ENCODE measurements around the gene GRK6.

The GRK6 gene

DNA sequence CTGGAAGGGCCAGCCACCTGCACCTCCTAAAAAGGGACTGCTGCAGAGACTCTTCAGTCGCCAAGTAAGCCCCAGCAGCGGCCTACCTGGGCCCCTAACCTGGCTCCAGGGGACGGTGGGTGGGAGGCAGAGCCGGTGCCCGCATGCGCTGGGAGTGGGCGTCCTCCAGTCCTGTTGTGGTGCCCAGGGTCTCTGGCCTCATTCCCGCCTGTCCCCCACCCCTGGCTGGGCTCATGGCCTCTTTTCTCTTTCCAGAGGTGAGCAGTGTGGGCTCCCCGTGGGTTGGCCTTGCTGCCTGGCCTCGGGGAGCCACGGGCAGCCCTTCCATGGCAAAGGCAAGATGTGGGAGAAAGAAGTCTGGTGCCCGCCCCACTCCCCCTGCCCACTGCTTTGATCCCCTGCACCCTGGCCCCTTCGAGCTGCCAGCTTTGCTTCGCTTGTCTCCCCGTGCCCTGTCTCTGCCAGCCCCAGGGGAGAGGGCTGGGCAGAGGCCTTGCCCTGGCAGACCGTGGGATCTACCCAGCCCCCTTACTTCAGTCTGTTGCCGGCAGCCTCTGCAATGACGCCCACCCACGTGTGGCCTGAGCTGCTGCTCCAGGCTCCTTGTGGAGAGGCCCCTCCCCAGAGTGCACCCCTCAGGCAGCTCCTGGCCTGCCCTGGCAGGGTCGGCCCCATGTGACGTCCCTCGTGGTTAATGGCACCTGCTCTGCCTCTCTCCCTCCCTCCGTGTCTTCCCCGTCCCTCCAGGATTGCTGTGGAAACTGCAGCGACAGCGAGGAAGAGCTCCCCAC lies 14.7 kb downstream of the GRK6 start:
- DNase-seq: no peak

DNA sequence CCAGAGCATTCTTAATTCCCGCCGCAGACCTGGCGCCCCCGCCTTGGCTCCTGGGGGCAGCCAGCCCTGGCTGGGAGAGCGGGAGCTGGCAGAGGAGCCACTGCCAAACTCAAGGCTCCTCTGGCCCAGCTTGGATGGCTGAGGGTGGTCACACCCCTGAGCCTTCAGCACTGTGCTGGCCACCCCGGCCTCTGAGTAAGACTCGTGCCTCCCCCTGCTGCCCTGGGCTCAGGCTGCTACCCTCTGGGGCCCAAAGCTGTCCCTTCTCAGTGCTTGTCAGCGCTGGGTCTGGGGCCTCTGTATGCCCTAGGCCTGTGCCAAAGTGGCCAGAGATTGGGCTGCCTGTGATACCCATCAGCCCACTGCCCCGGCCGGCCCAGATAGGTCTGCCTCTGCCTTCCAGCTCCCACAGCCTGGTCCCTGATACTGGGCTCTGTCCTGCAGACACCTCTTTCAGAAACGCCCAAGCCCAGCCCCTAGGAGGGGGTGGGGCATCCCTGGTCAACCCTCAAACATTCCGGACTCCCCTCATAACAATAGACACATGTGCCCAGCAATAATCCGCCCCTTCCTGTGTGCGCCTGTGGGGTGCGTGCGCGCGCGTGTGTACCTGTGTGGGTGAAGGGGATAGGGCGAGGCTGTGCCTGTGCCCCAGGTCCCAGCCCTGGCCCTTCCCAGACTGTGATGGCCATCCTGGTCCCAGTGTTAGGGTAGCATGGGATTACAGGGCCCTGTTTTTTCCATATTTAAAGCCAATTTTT lies 15.8 kb downstream of the GRK6 start:
- no peak for DNase-seq

DNA sequence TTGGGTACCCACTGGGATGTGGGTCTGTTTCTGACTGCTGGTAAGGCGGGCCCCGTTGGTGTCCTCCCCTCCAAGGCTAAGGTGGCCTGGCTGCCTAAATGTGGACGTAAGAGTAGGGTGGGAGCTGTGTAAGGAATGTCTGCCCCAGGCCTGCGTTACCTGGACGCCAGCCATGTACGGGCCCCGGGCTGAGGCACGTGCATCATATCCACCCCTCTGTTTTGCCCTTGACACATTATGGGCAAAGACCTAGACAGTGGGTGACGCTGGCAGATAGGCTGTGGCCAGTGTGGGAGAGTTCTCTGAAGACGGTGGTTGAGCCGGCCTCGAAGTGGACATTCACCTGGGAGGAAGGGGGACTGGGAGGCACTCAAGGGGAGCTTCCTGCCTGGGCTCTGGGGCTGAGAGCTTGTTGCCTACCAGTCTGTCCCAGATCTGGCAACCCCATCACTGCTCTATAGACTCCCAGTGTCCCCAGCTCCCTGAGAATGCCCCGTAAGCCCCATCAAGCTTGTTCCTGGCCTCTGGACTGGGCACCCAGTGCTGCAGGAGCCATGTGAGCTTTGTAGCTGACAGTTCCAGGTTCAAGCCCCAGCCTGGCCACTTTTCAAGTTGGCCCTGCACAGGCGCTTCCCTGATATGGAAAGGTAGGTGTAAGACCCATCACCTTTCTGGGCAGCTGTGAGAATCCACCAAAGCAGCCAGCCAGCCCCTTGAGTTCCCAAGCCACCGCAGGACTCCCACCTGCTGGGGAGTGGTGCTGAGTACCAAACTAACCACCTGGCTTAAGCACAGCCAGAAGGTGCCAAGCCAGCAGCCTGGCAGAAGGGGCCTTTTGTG lies 16.9 kb downstream of the GRK6 start:
- no peak for DNase-seq

DNA sequence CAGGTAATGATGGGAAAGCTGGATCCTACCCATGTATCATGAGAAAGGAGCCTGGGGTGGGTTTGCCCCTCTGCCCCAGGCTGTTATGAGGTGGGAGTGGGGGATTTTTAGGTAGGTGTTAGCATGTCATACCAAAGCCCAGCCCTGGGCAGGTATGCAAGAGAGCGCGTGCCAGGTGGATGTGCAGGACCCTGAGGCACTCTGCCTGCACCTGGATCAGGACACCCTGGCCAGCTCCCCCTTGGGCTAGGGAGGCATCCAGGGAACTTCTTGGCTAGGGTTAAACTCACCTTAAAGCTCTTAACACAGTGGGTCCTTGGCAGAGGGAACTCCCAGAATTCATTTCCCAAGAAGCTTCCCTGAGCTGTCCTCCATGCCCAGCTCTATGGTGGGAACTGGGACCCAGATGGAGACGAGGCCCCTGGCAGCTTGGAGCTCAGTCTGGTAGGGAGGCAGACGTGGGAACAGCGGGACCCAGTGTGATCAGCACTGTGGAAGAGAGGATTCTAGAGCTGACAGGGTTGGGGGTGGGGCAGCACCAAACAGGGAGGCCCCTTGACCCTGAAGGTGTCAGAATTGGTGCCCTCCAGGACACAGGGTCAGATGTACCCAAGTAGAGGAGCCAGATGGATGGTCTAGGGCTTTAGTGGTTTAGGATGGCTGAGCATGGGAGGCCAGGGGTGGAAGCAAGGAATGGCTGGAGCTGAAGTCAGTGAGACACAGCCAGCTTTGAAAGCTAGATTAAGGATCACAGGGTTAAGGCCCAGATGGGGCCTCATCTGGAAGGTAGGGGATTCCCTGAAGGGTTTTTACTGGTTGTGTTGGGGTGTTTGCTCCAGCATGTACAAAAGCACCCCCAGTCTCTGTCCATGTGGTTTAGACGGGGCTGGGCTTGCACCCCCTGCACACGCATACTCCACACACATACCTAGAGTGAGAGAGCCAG lies 17.9 kb downstream of the GRK6 start:
- DNase-seq: no peak

DNA sequence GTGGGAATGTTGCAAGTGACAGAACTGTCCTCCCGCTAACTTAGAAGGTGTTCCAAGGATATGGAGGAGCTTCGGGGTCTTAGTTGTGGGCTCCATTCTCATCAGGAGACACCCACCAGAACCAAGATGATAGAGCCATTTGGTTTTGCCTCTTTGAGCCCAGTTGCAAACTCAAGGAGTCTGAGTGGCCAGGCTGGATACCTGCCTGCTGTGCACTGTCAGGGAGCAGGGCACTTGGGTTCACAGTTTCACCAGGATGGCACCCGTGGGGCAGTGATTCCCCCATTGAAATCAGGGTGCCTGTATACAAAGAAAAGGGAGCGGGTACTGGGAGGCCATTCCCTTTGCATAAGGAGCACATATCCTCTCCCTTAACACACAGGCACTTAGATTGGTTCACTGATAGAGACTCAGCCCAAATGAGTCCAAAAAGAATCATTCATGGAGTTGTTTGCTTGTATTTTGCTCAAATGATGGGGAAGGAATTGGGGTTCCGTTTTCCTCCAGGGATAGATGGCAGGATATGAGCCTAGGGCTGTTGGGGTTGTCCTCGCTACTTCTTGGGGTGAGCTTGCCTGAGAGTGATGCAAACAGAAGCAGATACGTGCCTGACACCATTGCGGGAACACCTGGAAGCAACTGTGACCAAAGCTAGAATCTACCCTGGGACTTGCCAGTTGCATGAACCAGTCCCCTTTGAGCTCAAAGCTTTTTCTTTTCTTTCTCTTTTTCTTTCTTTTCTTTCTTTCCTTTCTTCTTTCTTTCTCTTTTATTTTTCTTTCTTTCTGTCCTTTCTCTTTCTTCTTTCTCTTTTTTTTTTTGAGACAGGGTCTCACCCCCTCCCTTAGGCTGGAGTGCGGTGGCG lies 18.8 kb downstream of the GRK6 start:
- no peak for DNase-seq

DNA sequence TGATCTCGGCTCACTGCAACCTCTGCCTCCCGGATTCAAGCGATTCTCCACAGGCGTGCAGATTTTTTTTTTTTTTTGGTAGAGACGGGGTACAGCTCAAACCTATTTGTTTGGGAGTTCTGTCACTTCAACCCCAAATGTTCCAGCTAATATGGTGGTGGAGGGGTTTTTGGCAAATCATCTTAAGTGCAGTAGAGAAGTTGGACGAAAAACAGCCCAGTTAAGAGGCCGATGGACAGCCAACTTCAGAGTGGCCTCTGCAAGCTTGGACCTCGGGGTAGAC lies 19.4 kb downstream of the GRK6 start:
- no peak for DNase-seq

DNA sequence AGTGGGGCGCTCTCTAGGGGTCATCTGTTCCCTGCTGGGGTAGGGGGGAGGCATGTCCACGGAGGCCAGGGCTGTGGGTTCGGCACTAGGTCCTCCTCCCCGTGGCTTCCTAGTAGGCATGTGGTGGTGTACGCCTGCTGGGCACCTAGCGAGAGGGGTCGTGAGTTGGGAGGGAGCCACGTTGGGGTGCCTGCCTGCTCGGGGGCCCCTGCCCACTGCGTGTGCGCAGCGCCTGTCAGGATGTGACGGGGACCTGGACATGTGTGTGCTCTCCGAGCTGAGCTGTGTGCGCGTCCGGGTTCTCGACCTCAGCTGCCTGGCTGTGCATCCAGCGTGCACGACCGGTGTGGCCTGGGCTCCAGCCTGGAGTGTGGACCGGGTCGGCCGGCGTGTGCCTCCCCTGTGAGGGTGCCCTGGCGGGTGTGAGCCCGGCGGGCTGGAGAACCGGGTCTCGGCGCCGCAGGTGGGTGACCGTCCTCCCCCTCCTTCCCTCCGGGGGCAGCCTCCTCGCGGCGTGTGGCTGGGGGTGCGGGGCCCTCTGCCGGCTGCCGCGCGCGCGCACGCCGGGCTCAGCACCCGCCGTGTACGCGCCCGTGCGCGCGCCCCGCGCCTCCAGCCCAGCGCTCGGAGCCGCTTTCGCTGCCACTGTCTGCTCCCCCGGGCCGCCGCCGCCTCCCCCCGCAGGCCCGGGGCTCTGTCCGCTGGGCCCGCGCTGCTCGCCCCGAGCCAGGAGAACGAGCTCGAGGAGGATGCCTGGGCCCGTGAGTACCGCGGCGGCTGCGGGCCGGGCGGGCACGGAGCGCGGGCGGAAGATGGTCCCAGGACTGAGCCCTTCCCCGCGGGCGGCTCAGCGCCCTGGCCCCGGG lies 20.0 kb downstream of the GRK6 start, which contains the start of gene PRR7:
Gene PRR7, plus strand, starts transcription at position 615 of the 866 bp plus-strand sequence. CDS start 8,254 bp downstream, outside the sequence.
- peak; percentile 59 for DNase-seq

DNA sequence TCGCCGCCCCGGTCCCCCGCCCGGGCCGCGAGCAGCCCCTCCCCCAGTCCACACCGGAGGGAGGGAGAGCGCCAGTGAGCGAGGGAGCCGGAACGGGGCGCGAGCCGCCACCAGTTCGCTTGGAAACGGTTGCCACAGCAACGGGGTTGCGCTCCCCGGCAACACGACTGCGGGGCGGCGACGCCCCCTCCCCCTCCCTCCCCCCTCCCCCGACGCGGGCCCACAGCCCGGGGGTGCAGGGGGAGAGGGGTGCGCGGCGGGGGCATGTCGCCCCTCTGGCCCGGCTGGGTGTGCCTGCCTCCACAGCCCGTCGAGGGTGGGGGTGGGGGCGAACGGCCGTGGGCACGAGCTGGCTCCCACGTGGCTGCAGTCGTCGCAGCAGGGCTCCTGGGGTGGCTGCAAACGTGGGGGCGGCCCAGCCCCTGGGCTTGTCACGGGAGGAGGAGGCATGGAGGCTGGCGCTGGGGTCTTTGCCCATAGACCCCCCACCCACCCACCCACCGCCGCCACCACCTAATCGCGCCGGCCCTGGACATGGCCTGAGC lies 20.7 kb downstream of the GRK6 start:
- DNase-seq: peak; percentile 56

DNA sequence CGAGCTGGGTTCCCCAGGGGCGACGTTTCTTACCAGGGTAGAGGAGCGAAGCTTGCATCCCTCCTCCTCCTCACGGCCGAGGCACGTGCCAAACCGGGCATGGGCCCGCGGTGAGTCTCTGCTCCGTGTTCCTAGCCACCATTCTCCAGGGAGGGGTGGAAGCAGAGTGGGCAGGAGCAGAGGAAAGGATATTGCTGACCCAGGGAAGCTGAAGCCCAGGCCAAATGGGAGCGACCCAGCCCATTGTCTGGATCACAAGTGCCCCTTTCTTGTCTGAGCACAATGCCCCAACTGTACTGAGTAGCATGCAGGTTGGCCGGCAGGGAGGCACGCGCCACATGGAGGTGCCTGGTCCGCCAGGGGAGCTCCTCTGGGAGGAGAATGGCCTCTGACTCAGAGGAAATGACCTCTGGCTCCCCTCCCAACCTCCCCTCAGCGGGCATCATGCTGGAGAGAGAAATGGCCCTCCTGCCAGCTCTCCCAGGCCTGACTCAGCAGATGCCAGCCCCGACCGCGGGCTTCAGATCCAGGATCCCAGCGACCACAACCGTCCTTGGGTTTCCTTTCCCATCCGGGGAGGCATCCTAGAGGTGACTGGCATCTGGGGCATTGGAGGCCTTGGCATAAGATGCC lies 21.3 kb downstream of the GRK6 start:
- no peak for DNase-seq

DNA sequence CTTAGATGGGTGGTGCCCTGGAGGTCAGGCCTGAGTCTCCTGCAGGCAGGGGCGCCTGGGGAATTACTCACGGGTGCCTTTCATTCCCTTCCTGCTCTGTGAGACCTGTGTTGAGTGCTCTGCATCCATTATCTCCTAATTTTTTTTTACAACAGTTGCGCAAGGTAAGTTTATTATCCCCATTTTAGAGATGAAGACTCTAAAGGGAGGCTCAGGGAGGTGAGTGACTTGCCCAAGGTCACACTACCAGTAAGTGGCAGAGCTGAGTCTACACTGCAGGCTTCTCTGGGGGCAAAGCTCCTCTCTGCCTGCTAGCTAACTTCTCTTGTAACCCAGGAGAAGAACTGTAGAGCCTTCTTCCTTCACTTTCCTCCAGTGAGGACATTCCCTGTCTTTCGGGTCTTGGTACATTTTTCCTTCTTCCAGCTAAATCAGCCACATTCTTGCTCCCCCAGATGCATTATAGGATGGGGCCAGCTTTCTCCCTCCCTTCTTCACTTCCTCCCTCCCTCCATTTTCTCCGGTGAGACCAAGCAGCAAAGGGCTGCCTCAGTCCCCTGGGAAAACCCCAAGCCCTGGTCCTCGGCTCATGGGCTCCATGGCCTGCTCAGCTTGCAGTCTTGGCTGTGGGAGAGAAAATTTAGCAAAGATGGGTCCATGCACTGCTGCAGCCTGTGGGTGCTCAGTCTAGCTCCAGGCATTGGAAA lies 21.9 kb downstream of the GRK6 start:
- DNase-seq: no peak

DNA sequence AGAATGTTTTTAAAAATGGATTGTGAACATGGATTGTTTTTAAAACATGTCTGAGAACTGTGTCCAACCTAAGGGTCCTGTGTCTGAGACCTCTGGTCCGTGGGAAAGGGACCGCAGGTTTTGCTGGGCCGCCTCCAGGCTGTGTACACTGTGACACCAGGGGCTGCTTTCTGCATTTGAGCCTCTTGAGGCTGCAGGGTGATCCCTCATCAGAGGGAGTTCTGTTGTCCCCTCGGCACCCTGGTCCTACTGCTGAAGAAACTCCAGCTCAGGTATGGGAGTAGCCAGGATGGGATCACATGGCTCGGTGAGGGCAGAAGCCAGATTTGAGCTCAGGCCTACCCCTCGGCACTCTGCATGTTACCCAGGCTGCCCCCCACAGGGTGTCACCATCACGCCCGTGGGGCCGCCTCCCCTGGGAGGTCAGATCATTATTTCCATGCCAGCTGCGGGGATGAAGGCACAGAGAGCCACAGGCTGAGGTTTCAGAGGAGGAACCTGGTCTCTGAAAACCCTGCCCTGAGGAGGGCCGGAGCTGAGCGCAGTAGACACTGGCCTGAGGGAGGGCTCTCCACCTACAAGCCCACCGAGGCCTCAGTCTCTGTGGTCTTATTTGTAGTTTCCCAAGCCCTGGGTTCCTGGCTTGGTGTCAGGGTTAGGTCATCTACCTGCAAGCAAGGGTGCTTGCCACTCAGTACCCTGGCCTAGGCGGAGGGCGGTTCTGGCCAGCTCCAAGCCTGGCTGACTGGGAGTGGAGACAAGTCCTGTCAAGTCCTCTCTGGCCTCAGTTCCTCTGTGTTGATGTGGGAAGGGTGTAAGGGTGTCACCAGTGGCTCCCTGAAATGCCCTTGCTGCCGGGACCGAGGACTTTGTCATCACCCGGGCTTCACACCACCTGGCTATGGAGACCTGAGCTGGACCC lies 22.9 kb downstream of the GRK6 start:
- DNase-seq: no peak

DNA sequence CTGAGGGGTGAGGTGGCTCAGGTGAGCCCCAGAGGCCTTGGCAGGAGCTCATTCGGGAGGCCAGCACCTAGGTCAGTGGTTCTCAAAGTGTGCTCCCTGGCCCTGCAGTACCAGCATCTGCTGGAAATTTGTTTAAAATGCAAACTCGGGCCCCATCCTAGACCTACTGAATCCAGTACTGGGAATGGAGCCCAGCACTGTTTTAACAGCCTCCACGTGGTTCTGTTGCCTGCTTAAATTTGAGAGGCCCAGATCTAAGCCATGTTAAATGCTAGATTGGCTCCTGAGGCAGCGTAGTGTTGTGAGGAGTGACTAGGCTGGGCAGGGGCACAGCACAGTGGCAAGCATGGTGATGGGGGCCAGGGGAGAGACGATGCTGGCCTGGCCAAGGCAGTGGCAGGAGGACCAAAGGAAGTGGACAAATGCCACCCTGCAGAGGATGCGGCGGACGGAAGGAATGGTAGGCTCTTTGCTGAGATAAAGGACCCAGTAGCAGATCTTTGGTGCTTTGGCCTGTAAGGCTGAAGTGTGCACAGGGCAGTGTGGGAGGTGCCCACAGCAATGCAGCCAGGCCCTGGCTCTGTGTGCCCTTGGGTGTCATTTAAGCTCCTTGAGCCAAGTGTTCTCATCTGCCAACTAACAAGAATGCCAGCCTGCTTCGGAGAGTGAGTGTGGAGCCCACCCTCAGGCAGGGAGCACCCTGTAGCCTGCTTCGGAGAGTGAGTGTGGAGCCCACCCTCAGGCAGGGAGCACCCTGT lies 24.4 kb downstream of the GRK6 start:
- no peak for DNase-seq

DNA sequence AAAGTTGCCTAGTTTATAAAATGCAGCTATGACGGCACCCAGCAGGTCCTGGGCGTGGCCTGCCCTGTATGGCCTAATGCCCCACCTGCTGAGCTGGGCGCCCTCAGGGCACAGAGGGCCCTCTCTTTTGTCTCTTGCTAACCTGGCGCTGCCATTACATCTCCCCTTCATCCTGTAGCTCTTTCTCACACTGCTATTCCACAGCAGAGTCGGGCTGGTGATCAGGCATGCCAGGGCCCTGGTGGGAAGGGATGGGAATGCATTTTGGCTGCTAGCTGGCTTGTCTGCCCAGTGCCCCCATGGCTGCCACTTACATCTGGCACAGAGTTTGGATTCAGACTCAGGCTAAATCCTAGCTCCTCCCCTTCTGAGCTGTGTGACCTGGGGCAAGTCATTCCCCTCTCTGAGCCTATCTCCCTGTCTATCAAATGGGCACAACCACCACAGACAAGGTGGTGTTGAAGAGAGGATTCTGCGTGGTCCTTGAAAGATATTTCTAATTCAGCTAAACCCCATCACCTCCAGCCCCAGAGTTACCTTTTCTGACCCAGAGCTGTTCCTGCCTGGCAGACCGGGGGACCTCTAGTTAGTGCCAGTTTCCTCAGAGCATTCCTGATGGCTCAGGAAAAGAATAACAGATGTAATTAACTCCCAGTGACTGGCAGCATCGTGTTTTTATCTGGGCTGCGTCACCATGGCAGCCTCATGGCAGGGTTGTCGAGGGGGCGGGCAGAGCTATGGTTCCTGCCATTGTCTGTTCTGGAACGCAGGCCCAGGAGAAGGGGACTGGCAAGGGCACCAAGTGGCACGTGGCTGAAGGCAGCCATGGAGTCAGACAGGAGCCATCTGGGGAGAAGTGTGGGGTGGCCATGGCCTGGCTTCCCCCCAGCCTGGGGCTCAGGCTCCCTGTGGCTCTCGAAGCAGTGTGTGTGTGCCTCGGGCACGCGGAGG lies 26.5 kb downstream of the GRK6 start:
- DNase-seq: no peak

DNA sequence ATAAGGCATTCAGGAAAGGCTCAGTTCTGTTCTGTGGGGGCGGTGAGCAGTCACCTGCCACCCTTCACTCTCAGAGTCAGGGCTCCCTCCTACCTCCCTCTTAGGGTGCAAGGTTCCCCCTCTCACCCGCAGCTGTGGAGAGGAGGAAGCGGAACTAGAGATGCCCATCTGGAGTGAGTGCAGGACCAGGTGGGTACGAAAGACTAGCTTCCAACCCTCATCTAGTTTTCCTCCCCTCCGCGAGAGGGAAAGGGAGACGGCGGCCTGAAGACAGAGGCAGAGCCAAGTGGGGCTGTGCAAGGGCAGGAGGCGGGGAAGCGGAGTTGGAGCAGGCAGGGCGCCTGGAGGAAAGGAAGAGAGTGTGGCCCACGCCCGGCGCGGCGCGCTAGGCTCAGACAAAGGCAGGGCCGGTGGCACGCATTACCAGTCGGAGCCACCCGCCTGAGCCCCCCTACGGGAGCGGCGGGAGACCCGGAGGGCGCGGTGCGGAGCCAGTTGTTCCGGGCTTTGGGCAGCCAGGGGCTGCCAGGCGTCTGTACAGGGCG lies 27.4 kb downstream of the GRK6 start:
- DNase-seq: no peak

DNA sequence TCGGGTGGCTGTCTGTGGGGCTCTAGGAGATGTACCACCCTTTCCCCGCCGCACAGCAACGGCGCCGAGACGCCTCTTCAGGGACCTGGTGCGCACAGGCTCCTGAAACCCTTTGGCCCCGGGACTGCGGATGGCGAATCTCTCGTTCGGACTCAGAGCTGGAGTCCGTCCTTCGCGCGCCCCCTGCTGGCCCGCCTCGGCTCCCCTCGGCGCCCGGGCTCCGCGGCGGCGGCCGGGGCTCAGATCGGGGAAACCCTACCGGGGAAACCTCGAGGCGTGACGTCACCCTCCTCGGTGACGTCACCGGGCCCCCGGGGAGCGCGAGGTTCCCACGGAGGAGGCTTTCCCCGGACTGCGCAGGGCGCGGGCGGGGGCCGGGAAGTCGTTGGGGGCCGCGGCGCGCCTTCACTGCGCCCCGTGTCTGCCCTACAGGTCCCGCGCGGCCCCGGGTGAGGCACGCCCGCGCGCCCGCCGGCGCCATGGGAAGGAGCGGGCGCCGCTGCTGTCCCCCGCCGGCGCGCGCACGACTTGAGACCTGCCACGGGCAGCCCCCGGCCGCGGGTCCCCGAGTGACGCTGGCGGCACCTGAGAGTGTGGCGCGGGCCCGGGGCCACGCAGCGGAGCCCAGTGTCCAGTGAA lies 28.0 kb downstream of the GRK6 start:
- DNase-seq: peak; percentile 90
